NB4 (cell line): ENCODE results near the gene CLPTM1.

ENCODE experiments used
- CTCF ChIP-seq: IDR thresholded peaks from one replicate; pipeline ENCODE4 v1.5.1; 2012; ENCODE audit warnings: low read depth, low read length
- MYC ChIP-seq: IDR thresholded peaks from 2 replicates; pipeline ENCODE4 v1.6.1; 2011; ENCODE audit warnings: low read depth, low read length
- POLR2A ChIP-seq: IDR thresholded peaks from 2 replicates; pipeline ENCODE4 v1.6.1; 2011; ENCODE audit warnings: mild to moderate bottlenecking; ENCODE audit not compliant: insufficient read length; ENCODE audit errors: extremely low read depth

DNA sequence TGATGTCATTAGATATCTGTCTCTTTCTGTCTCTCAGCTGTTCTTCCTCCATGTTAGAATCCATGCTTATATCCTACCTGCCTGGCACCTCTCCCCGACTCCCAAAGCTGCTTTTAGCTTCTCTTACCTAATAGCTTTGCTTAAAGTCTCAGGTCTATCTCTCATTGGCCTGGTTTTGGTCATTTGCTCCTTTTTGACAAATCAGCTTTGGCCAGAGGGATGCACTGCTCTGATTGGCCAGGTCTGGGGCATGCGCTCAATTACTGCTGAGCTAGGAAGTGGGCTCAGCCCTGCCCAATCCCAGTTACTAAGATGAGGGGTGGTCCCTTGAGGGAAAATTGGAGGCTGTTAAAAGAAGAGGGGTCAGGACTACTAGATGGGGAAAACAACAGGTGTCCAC is 72.2 kb downstream of the CLPTM1 start:
- TF ChIP-seq CTCF = no peak
- TF ChIP-seq POLR2A = no peak
- TF ChIP-seq MYC = no peak
